OCI-M2 (cell line): ENCODE data around the gene PPAN.

Experiments
- DNase-seq: peaks from one replicate; lab custom pipeline; 2025; ENCODE audit not compliant: unreplicated experiment; lab: John Stamatoyannopoulos, UW

Gene PPAN

GRCh38 chr19:10091895-10092641 is 14.1 kb upstream of the PPAN start:
- no peak for DNase-seq

- DNase-seq: no peak
Measured at GRCh38 chr19:10092648-10093294, 13.4 kb upstream of the PPAN start.

GRCh38 chr19:10093295-10094186 is 12.6 kb upstream of the PPAN start:
- no peak for DNase-seq

GRCh38 chr19:10095622-10095947 is 10.6 kb upstream of the PPAN start:
- no peak for DNase-seq

- DNase-seq: no peak
Measured at GRCh38 chr19:10095948-10096614, 10.1 kb upstream of the PPAN start.

- no peak for DNase-seq
Measured at GRCh38 chr19:10096615-10096963, 9.6 kb upstream of the PPAN start.

- DNase-seq: no peak
Measured at GRCh38 chr19:10100163-10100785, 5.9 kb upstream of the PPAN start.

GRCh38 chr19:10102787-10103236 is 3.4 kb upstream of the PPAN start:
- DNase-seq: peak; percentile 97

- no peak for DNase-seq
Measured at GRCh38 chr19:10104130-10104513, 2.0 kb upstream of the PPAN start.

- peak; percentile 99 for DNase-seq
Measured at GRCh38 chr19:10104665-10105508, 1.3 kb upstream of the PPAN start.

- DNase-seq: peak; percentile 99
Measured at GRCh38 chr19:10105509-10106099, 558 bp upstream of the PPAN start.

GRCh38 chr19:10107254-10107653 is 1.1 kb downstream of the PPAN start:
- DNase-seq: no peak

- DNase-seq: no peak
Measured at GRCh38 chr19:10107817-10108367, 1.7 kb downstream of the PPAN start.

GRCh38 chr19:10109528-10109927 is 3.4 kb downstream of the PPAN start:
- DNase-seq: no peak

- DNase-seq: no peak
Measured at GRCh38 chr19:10110076-10110971, 4.2 kb downstream of the PPAN start.

GRCh38 chr19:10110972-10111317 is 4.8 kb downstream of the PPAN start:
- no peak for DNase-seq

- no peak for DNase-seq
Measured at GRCh38 chr19:10111405-10111811, 5.2 kb downstream of the PPAN start, which contains the start of gene P2RY11. Gene P2RY11 (plus strand): TSS chr19:10111693. CDS start chr19:10111722, 29 bp downstream.

GRCh38 chr19:10112037-10112761 is 6.0 kb downstream of the PPAN start:
- no peak for DNase-seq
